K562 (cell line): ENCODE results near the gene RHOA. TPM values are rescaled to one million over a fixed set of nuclear protein-coding genes. Genes with fewer than 3 reads are reported as not detected.
"Not testable (repeated sequence)": the region's sequence is repeated elsewhere in the genome, so short reads cannot be mapped to it uniquely, and the experiment has no call there.

Source experiments
- ATAC-seq: fragments of 200-7000 bp; cut with Tn5 transposase; 3 replicates; pipeline ENCODE4 v1.9.1; 2020; ENCODE audit warnings: moderate library complexity
- BruUV-seq: library from RNA; stranded (reverse); fragments of 400-500 nt; replicated peaks from 2 replicates; lab custom pipeline; 2021; lab: Mats Ljungman, UMichigan
- CTCF ChIA-PET: fragments of 300-600 bp; formaldehyde crosslinking; extraction: SDS; loops from one replicate; lab custom pipeline; 2021; ENCODE audit warnings: low intra/inter-chr PET ratio; lab: Yijun Ruan, JAX
- POLR2A ChIA-PET: fragments of 300-600, 350-650 bp; sonication (Branson Sonifier 250); formaldehyde crosslinking; extraction: SDS; loops from one replicate; lab custom pipeline; 2021; ENCODE audit warnings: antibody characterized with exemption, inconsistent platforms; lab: Yijun Ruan, JAX
- DNase-seq, 4 experiments: peaks; one replicate each; pipeline versions ENCODE4 v3.0.0 to v3.0.0-alpha.2; 2011 to 2018; ENCODE audit warnings: low spot score in 3 of 4, mixed read lengths in 3 of 4; ENCODE audit errors: extremely low read depth in 1 of 4
- FAIRE-seq: peaks from 2 replicates; lab custom pipeline; 2011; peaks lifted over from hg19 to GRCh38; lab: Jason Lieb, UNC
- H2AFZ ChIP-seq: 2 replicates; pipeline ENCODE4 v1.6.0; 2011; ENCODE audit warnings: low read depth, low read length, control low read depth, inconsistent platforms
- H3K27ac ChIP-seq: fragments of 200-600 bp; 3 replicates; pipeline ENCODE4 v1.8.0; 2011; ENCODE audit warnings: low read depth, mild to moderate bottlenecking, control low read depth, inconsistent platforms, low read length, moderate library complexity, mixed read lengths; ENCODE audit errors: extremely low read depth
- H3K27me3 ChIP-seq, 2 experiments: fragments of 300-600 bp in 1 of 2; 2 replicates in 1 of 2; 3 replicates in 1 of 2; pipeline versions ENCODE4 v1.6.0 to v1.8.0; 2011; ENCODE audit warnings: inconsistent platforms in 2 of 2, low read length in 2 of 2, mild to moderate bottlenecking in 1 of 2, mixed read lengths in 1 of 2, moderate library complexity in 1 of 2; ENCODE audit not compliant: control insufficient read depth in 2 of 2, insufficient read depth in 2 of 2
- H3K36me3 ChIP-seq: fragments of 300-600 bp; 3 replicates; pipeline ENCODE4 v1.8.0; 2011; ENCODE audit warnings: mild to moderate bottlenecking, low read length, inconsistent platforms; ENCODE audit not compliant: control insufficient read depth, insufficient read depth
- H3K4me1 ChIP-seq, 2 experiments: fragments of 200-600 bp in 1 of 2; replicated peaks in 1 of 2; 2 replicates in 1 of 2; 3 replicates in 1 of 2; pipeline versions ENCODE4 v1.5.1 to v1.8.0; 2011; ENCODE audit warnings: inconsistent platforms in 2 of 2, low read length in 2 of 2, mild to moderate bottlenecking in 1 of 2, mixed read lengths in 1 of 2, moderate library complexity in 1 of 2; ENCODE audit not compliant: control insufficient read depth in 2 of 2, insufficient read depth in 2 of 2
- H3K4me2 ChIP-seq: 2 replicates; pipeline ENCODE4 v1.6.1; 2011; ENCODE audit warnings: low read length, control low read depth, inconsistent platforms, mixed read lengths; ENCODE audit not compliant: insufficient read depth
- H3K4me3 ChIP-seq: fragments of 200-600 bp; sonication (generic), shearing (Covaris generic); 2 replicates; pipeline ENCODE4 v1.5.1; 2016; ENCODE audit warnings: control low read depth, inconsistent platforms
- H3K79me2 ChIP-seq: fragments of 200-600 bp; 3 replicates; pipeline ENCODE4 v1.8.0; 2011; ENCODE audit warnings: low read length, inconsistent platforms; ENCODE audit not compliant: control insufficient read depth, insufficient read depth
- H3K9ac ChIP-seq, 2 experiments: 2 replicates each; pipeline versions ENCODE4 v1.6.0 to v1.6.1; 2011; ENCODE audit warnings: low read depth in 2 of 2, low read length in 2 of 2, control low read depth in 1 of 2, inconsistent platforms in 1 of 2, mild to moderate bottlenecking in 1 of 2, mixed read lengths in 1 of 2; ENCODE audit not compliant: insufficient read depth in 1 of 2
- H3K9me1 ChIP-seq: one replicate; pipeline ENCODE4 v1.6.0; 2011; ENCODE audit warnings: inconsistent platforms, mild to moderate bottlenecking, low read length, moderate library complexity; ENCODE audit not compliant: control insufficient read depth, insufficient read depth
- H3K9me3 ChIP-seq: replicated peaks from 2 replicates; pipeline ENCODE4 v1.5.1; 2011; ENCODE audit warnings: low read depth, low read length, inconsistent platforms; ENCODE audit not compliant: control insufficient read depth, insufficient read depth
- H4K20me1 ChIP-seq: replicated peaks from 2 replicates; pipeline ENCODE4 v1.6.1; 2011; ENCODE audit warnings: low read length, inconsistent platforms, mixed read lengths; ENCODE audit not compliant: control insufficient read depth, insufficient read depth
- BCOR ChIP-seq: fragments of 450-650 bp; IDR thresholded peaks from 2 replicates; pipeline ENCODE4 v1.6.1; 2016
- STAT5A ChIP-seq: IDR thresholded peaks from 2 replicates; pipeline ENCODE4 v1.6.1; 2012; ENCODE audit warnings: low read length, inconsistent platforms, borderline replicate concordance
- ZNF274 ChIP-seq: IDR thresholded peaks from 2 replicates; pipeline ENCODE4 v1.6.1; 2011; ENCODE audit warnings: low read depth, mild to moderate bottlenecking, low read length, moderate library complexity, borderline replicate concordance
- ZNF584 ChIP-seq: fragments of 200-800 bp; sonication (Bioruptor generic); IDR thresholded peaks from 2 replicates; pipeline ENCODE4 v1.6.1; 2016; ENCODE audit warnings: low read depth, mild to moderate bottlenecking, missing genetic modification characterization, missing compliant biosample characterization
- WGBS: fragments of 100-300 bp; shearing (Covaris generic); methylation state at CpG from one replicate; pipeline ENCODE4 v1.1.6; 2016; ENCODE audit warnings: low coverage, mixed read lengths; ENCODE audit not compliant: insufficient coverage; ENCODE audit errors: missing lambda C conversion rate; 5-methylcytosine and 5-hydroxymethylcytosine counted together
- in situ Hi-C: fragments of 300-500 bp; cut with MboI; formaldehyde crosslinking; loops from 4 replicates; pipeline ENCODE4 v1.15.0; 2018; ENCODE audit warnings: inconsistent platforms, mixed read lengths
- intact Hi-C: fragments of 100-400 bp; cut with micrococcal nuclease; formaldehyde crosslinking; loops from 2 replicates; pipeline ENCODE4 v1.14.2; 2022
- polyA plus RNA-seq, 8 experiments: library from polyadenylated mRNA; depleted of rRNA in 4 of 8; stranded (reverse) in 5 of 8; unstranded in 3 of 8; fragments of >200 nt; fragmentation: Nextera tagmentation in 2 of 8; fragmentation: Illumina TruSeq in 1 of 8; extraction: Ambion mirVana in 2 of 8; extraction: Trizol in 1 of 8; gene quantifications; 2 replicates each; pipeline versions ENCODE4 v1.2.1 to v1.2.3, GENCODE V29; 2011 to 2014; ENCODE audit warnings: inconsistent platforms in 1 of 8, missing spikeins in 1 of 8
- total RNA-seq, 7 experiments: library from RNA; depleted of rRNA in 6 of 7; stranded (reverse); fragments of >200 nt in 6 of 7; fragmentation: Illumina TruSeq in 2 of 7; extraction: Trizol in 2 of 7; gene quantifications; 2 replicates each; pipeline versions ENCODE4 v1.2.1 to v1.2.3, GENCODE V29; 2011 to 2021; ENCODE audit warnings: low replicate concordance in 1 of 7
- TF ChIP-seq, protein P1 (sequence below), 2 experiments: fragments of 450-650 bp; IDR thresholded peaks; 2 replicates each; pipeline ENCODE4 v1.6.1; 2016; ENCODE audit warnings: mild to moderate bottlenecking in 2 of 2, borderline replicate concordance in 1 of 2, low read depth in 1 of 2, moderate library complexity in 1 of 2

RHOA gene
- total and polyA plus RNA-seq, 9 of the 15 experiments (the other 6 are each of a cell fraction or from before 2014, with no cell fraction given): 136 to 540 (median 236) TPM

DNA sequence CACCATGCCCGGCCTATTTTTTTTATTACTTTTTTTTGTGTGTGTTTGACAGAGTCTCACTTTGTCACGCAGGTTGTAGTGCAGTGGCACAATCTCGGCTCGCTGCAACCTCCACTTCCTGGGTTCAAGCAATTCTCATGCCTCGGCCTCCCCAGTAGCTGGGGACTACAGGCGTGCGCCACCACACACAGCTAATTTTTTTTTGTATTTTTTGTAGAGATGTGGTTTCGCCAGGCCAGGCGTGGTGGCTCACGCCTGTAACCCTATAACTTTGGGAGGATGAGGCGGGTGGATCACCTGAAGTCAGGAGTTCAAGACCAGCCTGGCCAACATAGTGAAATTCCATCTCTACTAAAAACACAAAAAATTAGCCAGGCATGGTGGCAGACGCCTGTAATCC is 63.4 kb downstream of the RHOA start:
- peak; percentile 64; the same call in 1 of the 2 replicates for TF ChIP-seq BCOR
- H3K36me3 ChIP-seq, H3K4me2 ChIP-seq, H3K79me2 ChIP-seq, H2AFZ ChIP-seq, FAIRE-seq, H3K4me3 ChIP-seq, DNase-seq, in situ Hi-C loops, H3K27me3 ChIP-seq, H3K9me1 ChIP-seq, intact Hi-C loops, H3K27ac ChIP-seq, BruUV-seq, H4K20me1 ChIP-seq, ATAC-seq, CTCF ChIA-PET, H3K9me3 ChIP-seq, H3K9ac ChIP-seq: not testable (repeated sequence)
- 93% methylated on average over 5 of the region's 12 CpGs for WGBS
- POLR2A ChIA-PET: interaction anchor here (0.7 to 1.2 kb wide), 4 partner anchors 8 to 757 kb away, joined by 3 to 4 read pairs (median 4); partner anchors contain the start of genes RHOA, TCTA and USP4
- peaks cover 23 to 30% of the 10 kb centered on the region in 2 experiments for H3K4me1 ChIP-seq

DNA sequence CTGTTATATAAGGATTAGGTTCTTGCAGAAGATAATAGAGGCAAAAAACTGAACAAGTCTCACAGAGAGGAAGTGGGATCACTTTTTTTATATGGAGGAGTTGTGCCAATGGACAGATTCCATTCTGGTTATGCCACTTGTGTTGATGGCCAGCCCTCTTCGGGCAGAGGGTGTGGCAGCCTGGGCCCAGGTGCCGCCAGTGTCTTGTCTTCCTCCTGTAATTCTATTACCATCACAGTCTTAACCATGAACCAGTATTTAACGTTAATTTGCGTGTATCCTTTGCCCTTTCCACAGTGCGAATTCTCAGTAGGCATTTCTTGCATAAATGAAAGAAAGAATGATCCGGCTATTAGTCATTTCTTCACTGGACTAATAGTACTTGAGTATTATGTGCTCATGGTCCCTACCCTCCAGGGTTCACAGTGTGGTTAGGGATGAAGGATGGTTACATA is 65.0 kb downstream of the RHOA start:
- H3K4me1 ChIP-seq: peaks cover 23 to 26% of the 10 kb centered on the region in 2 experiments
- H3K27ac ChIP-seq: no peak overlapping the region
- H3K9me1 ChIP-seq: peaks cover 3% of the 10 kb centered on the region
- in situ Hi-C loops: no loop called here
- H3K27me3 ChIP-seq: no peaks in the 10 kb centered on the region
- no peaks in the 10 kb centered on the region for H4K20me1 ChIP-seq
- DNase-seq (no peak), FAIRE-seq (no peak), ATAC-seq (no peak)
- POLR2A ChIA-PET: interaction anchor here (0.7 kb wide), 1 partner anchor 28 kb away, joined by 3 read pairs; no protein-coding TSS in a partner anchor
- intact Hi-C loops: no loop called here
- no peak overlapping the region for H3K9ac ChIP-seq
- H3K4me2 ChIP-seq: no peak overlapping the region
- no peak overlapping the region for H3K4me3 ChIP-seq
- H3K9me3 ChIP-seq: no peaks in the 10 kb centered on the region
- no peaks in the 10 kb centered on the region for H3K79me2 ChIP-seq
- no TSS peak for BruUV-seq
- CTCF ChIA-PET: no interaction called here
- 81% methylated on average over 6 of the region's 6 CpGs for WGBS
- H3K36me3 ChIP-seq: no peaks in the 10 kb centered on the region
- no peak overlapping the region for H2AFZ ChIP-seq
- TF ChIP-seq BCOR (no peak), STAT5A (no peak), ZNF274 (no peak), ZNF584 (CRISPR knock-in tag) (no peak)
- TF ChIP-seq, protein P1, sequence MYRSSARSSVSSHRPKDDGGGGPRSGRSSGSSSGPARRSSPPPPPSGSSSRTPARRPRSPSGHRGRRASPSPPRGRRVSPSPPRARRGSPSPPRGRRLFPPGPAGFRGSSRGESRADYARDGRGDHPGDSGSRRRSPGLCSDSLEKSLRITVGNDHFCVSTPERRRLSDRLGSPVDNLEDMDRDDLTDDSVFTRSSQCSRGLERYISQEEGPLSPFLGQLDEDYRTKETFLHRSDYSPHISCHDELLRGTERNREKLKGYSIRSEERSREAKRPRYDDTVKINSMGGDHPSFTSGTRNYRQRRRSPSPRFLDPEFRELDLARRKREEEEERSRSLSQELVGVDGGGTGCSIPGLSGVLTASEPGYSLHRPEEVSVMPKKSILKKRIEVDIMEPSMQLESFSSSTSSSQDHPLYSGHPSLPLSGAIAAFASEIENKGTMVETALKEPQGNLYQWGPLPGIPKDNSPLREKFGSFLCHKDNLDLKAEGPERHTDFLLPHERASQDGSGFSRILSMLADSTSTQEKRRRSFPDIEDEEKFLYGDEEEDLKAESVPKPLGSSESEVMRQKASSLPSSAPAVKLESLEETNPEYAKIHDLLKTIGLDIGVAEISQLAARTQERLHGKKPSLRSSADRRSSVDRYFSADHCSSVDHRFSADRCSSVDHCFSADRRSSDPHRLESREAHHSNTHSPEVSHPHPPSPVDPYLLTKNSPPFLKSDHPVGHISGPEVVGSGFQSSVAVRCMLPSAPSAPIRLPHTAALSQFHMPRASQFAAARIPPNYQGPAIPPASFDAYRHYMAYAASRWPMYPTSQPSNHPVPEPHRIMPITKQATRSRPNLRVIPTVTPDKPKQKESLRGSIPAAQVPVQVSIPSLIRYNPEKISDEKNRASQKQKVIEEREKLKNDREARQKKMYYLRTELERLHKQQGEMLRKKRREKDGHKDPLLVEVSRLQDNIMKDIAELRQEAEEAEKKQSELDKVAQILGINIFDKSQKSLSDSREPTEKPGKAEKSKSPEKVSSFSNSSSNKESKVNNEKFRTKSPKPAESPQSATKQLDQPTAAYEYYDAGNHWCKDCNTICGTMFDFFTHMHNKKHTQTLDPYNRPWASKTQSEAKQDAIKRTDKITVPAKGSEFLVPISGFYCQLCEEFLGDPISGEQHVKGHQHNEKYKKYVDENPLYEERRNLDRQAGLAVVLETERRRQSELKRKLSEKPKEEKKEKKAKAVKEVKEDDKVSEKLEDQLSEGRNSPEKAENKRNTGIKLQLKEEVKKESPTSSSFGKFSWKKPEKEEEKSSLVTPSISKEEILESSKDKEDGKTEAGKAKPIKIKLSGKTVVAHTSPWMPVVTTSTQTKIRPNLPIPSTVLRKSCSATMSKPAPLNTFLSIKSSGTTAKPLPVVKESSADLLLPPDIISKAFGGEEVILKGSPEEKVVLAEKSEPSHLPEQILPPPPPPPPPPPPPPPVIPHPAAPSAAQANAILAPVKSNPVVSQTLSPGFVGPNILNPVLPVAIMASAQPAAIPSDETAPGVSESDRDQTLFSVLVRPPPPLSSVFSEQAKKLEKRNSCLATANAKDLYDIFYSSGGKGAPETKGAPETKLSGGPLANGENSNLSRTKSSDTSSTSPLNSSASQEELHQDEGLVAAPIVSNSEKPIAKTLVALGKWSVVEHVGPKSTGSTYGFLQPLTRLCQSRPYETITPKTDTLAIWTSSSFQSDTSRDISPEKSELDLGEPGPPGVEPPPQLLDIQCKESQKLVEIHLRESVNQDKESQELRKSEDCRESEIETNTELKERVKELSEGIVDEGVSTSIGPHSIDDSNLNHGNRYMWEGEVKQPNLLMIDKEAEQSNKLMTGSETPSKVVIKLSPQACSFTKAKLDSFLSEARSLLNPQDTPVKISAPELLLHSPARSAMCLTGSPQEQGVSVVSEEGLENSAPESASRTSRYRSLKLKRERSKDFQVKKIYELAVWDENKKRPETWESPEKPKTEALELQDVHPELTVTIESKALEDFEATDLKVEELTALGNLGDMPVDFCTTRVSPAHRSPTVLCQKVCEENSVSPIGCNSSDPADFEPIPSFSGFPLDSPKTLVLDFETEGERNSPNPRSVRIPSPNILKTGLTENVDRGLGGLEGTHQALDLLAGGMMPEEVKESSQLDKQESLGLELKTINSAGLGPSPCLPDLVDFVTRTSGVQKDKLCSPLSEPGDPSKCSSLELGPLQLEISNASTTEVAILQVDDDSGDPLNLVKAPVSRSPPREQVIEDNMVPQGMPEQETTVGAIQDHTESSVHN (IDR thresholded peaks at IDR 0.05; ENCODE audit: borderline replicate concordance in 1 of 2, low read depth in 1 of 2): no peak
